Activated naive CD4-positive, alpha-beta T cell treated with Interleukin-2 at 50 U/mL for 16 hours (primary cell): ENCODE results near the gene MED12L.
"Not testable (repeated sequence)": the region's sequence is repeated elsewhere in the genome, so short reads cannot be mapped to it uniquely, and the experiment has no call there.

Source experiments
- DNase-seq: peaks from one replicate; pipeline ENCODE4 v3.0.0-alpha.2; 2020

The MED12L gene

GRCh38 chr3:151392191-151392590 is 306.7 kb downstream of the MED12L start:
- not testable (repeated sequence) for DNase-seq

- no peak for DNase-seq
Measured at GRCh38 chr3:151393146-151393830, 307.8 kb downstream of the MED12L start.

GRCh38 chr3:151393941-151394340 is 308.5 kb downstream of the MED12L start:
- DNase-seq = no peak

- no peak for DNase-seq
Measured at GRCh38 chr3:151394611-151395010, 309.1 kb downstream of the MED12L start.

GRCh38 chr3:151395806-151396205 is 310.3 kb downstream of the MED12L start:
- DNase-seq = no peak

GRCh38 chr3:151398895-151399294 is 313.4 kb downstream of the MED12L start:
- no peak for DNase-seq

- no peak for DNase-seq
Measured at GRCh38 chr3:151400341-151400740, 314.9 kb downstream of the MED12L start.

- DNase-seq = no peak
Measured at GRCh38 chr3:151402349-151402748, 316.9 kb downstream of the MED12L start.

GRCh38 chr3:151403246-151403645 is 317.8 kb downstream of the MED12L start:
- no peak for DNase-seq

GRCh38 chr3:151404316-151404715 is 318.9 kb downstream of the MED12L start:
- DNase-seq = no peak

- no peak for DNase-seq
Measured at GRCh38 chr3:151407928-151408327, 322.5 kb downstream of the MED12L start.

GRCh38 chr3:151410891-151411559 is 325.6 kb downstream of the MED12L start:
- DNase-seq = no peak

GRCh38 chr3:151412989-151413388 is 327.5 kb downstream of the MED12L start:
- DNase-seq = no peak

- no peak for DNase-seq
Measured at GRCh38 chr3:151415289-151415688, 329.8 kb downstream of the MED12L start.

- no peak for DNase-seq
Measured at GRCh38 chr3:151419806-151420205, 334.3 kb downstream of the MED12L start.

- no peak for DNase-seq
Measured at GRCh38 chr3:151421938-151422337, 336.5 kb downstream of the MED12L start.

- no peak for DNase-seq
Measured at GRCh38 chr3:151423091-151423490, 337.6 kb downstream of the MED12L start.

- no peak for DNase-seq
Measured at GRCh38 chr3:151425627-151426340, 340.3 kb downstream of the MED12L start.

GRCh38 chr3:151426341-151426657 is 340.8 kb downstream of the MED12L start:
- DNase-seq = no peak

- DNase-seq = no peak
Measured at GRCh38 chr3:151428386-151428785, 342.9 kb downstream of the MED12L start.

- DNase-seq = no peak
Measured at GRCh38 chr3:151430821-151431484, 345.5 kb downstream of the MED12L start.

GRCh38 chr3:151431940-151432339 is 346.5 kb downstream of the MED12L start:
- DNase-seq = no peak

- no peak for DNase-seq
Measured at GRCh38 chr3:151432616-151433372, 347.3 kb downstream of the MED12L start.
